Activated CD8-positive, alpha-beta memory T cell treated with anti-CD3 and anti-CD28 coated beads for 48 hours (primary cell): ENCODE data around the gene C2orf81.
"Not testable (repeated sequence)": the region's sequence is repeated elsewhere in the genome, so short reads cannot be mapped to it uniquely, and the experiment has no call there.

Source experiments
- DNase-seq, 3 experiments: peaks; one replicate each; pipeline ENCODE4 v3.0.0-alpha.2; 2020; ENCODE audit warnings: low read depth in 2 of 3, low spot score in 2 of 3

The C2orf81 gene

DNA sequence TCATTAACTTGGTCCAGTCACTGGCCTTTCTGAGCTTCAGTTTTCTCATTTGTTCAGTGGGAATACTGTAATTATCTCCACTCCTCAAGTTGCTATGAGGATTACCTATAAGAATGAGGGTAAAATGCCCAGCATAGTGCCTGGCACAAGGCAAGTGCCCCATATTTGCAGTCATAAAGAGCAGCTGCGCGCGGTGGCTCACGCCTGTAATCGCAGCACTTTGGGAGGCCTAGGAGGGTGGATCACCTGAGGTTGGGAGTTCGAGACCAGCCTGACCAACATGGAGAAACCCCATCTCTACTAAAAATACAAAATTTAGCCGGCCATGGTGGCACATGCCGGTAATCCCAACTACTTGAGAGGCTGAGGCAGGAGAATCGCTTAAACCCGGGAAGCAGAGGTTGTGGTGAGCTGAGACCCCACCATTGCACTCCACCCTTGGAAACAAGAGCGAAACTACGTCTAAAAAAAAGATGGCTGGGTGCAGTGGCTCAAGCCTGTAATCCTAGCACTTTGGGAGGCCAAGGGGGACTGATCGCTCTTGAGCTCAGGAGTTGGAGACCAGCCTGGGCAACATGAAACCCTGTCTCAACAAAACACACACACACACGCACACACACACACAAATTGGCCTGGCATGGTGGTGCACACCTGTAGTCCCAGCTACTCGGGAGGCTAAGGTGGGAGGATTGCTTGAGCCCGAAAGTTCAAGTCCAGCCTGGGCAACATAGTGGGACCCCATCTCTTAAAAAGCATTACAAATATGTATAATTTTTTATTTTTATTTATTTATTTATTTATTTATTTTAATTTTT, 21.3 kb upstream of the C2orf81 start:
- not testable (repeated sequence) for DNase-seq

DNA sequence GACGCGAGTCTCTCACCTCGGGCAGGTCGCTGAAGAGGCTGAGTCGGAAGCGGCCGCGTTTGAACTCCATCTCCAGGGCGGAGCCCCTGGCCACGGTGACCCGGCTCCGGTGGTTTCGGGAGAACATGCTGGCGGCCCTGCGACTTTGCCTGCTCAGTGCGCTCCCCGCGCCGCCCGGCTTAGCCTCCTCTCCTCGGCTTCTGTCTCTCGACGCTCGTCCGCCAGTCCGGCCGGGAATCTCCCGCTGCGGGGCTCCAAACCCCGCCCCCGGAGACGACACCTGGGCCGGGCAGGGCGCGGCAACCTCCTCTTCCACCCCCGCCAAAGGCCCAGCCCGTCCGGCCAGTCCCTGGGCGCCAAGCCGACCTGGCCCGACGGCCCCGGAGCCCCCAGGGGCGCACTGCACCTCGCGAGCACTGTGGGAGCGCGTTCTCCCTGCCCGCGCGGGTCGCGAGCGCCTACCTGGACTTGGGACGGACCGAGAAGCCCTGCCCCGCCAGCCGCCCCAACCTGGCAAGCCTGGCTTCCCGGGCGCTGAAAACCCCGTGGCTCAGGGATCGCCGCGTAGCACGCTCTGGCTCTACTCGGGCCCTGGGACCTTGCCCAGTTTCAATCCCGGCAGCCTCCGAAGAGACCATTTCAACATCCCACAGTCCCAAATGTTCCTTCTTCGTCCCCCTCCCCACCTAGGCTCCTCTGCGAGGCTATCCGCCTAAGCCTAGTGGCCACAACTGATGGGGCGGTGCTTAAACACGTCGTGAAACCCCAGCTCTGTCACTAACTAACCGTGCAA, 20.5 kb upstream of the C2orf81 start, which contains the start of gene RTKN:
Gene RTKN (minus strand): TSS at position 248 of the 793 bp plus-strand sequence. CDS start 121 bp downstream, at position 127.
- DNase-seq, result no peak

DNA sequence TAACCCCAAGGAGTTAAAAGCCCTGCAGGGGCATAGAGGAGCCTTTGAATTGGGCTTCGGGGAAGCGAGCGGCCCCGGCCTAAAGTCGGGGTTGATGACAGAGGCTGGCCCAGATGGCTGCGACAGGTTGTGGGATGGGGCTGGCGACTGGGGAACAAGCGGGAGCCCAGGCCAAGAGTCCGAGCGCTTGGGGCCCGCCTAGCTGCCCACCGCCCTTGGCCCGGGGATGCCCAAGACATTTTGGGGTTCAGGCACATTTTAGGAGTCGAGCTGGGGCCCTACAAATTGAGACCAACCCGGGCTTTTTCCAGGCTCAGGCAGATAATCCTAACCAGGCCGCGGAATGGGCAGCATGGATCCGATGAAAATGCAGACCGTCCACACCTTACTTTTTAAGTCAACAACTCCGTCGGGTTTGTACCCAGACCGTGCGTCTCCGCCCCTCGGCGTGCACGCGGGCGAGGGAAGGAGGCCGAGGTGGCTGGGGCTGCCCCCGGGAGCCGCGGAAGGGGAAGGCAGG, 19.8 kb upstream of the C2orf81 start:
- DNase-seq, result no peak

DNA sequence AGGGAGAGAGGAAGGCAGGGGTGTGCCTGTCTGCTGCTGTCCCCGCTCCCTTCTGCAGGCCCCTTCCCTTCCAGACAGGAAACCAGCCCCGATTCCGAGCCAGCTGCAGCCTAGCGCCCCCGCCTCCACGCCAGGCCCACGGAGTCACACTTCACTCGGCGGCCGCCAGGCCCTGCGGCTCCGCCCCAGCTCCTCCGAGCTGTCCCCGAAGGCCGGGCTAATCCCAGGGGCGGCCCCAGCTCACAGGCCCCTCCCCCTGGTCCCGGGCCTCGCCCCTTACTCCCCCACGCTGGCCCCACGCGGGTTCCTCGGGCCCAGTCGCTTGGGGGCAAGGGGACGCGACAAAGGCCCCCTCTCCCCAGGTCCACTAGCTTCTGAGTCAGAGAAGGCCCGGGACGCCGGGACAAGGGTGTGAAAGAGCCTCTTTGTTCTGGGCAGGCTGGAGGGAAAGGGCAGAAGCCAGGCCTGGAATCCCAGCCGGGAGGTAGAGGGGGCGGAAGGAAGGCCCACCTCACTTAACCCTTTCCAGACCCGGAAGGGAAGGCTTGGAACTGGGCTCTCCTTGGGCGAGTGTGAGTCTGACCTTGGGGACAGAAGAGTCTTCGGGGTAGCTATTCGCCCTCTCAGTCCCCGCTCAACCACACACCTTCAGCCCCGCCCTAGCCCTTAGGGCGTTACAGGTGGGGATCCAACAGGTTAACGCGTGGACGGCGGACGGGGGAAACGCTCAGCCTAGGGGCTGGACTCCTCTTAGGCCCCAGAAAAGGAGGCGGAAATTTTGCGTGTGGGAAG, 19.2 kb upstream of the C2orf81 start:
- no peak for DNase-seq

DNA sequence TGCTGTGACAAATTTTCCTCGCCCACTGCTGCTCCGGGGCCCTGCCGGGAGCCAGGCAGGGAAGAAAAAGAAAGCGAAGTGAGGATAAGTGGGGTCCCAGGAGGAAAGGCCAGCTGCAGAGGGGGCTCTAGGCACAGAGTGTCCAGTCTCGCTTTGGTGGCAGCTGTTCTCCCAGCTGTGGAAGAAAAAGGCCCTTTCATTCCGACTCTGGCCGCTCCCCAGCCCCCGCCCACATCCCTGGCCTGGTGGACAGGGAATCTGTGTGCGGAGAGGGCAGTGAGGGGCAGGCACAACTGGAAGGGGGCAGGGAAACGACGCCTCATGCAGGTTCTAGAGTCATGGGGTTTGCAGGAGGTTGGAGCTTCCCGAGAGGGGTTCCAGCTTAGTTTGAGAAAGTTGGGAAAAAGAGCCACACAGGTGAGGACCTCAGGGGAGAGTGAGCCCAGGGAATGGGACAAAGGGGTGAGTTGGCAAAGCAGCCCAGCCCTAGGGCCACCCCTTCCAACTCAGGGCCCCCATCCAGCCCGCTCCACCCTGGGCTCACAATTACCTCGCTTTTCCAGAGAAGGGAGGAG, 18.5 kb upstream of the C2orf81 start:
- no peak for DNase-seq

DNA sequence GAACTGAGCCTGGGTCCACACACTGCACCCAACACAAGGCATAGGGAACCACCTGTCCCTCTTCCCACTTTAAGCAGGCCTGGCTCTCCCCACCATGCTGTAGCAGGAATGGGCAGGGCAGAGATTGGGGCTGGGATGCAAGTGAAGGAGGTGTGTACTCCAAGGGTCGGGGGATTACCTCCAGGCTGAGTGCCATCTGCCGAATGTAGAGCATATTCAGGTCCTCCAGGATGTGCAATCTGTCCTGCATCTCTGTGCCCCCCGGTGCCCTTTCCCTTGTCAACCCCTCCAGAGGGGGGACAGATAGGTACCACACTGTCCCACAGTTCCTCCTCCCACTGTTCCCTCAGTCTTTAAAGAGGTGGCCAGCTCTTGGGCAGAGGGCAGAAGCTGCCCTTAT, 18.0 kb upstream of the C2orf81 start:
- no peak for DNase-seq

DNA sequence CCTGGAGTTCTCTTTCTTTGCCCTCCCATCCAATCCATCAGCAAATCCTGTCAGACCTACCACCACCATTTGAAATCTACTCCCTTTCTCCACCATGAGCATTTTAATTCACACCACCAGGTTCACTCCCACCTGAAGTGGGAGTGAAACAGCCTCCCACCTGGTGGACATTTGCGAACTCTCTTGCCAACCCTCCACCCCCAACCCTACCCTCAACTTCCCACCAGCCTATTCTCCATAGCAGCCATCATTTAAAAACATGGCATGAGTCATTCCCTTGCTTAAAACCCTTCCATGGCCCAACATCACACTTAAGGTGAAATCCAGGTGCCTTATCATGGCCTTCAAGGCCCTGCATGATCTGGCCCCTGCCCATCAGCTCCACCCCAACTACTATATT, 16.8 kb upstream of the C2orf81 start:
- no peak for DNase-seq

DNA sequence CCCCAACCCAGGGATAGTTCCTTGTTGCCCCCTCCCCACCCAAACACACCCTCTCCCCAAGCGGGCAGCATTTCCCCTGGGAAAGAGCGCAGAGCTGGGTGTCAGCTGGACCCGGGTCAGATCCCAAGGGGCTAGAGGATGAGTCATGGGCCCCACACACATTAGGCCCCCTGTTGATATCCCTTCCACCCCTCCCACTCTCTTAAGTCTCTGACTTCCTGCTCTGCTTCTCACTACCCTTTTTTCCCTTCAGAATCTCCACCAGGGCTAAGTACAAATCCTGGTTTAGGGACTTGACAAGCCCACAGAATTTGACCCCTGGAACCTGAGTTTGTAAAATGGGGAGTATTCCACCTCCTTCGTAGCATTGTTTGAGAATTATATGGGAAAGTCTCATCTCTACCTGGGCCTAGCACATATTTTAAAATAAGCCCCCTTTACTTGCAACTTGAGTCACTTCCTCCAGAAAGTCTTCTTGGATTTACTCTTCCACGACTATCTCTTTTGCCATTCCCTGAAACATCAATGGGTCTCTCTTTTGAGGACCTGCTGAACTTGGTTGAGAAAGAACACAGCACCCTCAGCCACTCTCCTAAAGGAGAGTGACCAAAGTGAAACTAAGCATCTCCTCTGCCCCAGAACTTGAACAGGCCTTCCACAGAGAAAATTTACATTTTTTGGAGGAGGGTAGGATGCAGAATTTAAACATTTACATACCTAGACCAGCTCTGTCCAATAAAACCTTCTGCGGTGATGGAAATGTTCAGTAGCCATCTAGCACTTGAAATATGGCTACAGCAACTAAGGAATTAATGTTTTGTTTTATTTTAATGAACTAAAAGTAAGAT, 15.7 kb upstream of the C2orf81 start:
- no peak for DNase-seq

DNA sequence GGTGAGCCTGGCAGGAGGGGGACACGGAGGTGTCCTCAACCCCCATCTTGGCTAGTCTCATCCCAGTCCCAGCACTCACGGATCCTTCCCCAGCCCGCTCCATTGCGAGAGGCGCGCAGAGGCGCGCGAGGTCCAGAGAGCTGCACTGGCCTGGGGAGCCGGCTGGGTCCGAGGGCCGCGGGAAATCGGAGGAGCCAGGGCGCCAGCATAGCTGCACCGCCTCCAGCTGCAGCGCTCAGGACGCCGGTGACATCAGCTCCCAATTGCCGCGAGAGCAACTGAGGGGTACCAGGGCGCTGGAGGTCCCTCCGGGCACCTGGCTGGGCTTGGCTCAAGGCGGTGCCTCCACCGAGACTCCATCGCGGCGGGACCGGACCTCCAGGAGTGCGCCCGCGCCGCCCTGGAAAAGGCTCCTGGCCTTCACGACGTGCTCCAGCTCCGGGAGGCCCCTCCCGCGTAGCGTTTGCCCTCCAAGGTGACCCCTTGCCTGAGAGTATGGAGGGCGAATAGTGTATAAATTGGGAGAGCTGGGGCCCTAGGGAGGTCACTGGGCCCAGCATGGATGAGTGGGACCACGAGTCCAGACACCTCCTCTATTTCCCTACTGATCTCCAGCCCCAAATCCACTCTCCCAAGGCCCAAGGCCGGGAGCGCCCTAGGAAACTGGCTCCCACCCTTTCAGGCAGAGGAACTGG, 14.8 kb upstream of the C2orf81 start:
- DNase-seq, result no peak

DNA sequence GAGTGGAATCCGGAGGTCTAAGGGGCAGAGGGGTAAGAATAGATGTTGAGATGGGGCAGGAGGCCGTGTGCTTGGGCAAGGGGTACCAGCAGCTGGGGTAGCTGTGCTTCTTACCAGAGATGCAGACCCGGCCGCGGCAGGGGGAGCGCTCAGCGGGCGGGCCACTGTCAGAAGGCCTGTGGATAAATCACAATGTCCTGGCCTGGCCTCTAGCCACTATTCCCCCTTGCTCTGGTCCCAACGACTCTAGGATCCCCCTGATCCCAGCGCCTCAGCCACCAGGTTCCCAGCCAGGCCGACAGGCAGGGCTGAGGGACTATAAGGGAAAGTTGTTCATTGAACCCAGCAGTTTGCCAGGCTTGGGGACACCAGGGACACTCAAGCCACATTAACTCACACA, 9.1 kb upstream of the C2orf81 start:
- DNase-seq, result no peak

DNA sequence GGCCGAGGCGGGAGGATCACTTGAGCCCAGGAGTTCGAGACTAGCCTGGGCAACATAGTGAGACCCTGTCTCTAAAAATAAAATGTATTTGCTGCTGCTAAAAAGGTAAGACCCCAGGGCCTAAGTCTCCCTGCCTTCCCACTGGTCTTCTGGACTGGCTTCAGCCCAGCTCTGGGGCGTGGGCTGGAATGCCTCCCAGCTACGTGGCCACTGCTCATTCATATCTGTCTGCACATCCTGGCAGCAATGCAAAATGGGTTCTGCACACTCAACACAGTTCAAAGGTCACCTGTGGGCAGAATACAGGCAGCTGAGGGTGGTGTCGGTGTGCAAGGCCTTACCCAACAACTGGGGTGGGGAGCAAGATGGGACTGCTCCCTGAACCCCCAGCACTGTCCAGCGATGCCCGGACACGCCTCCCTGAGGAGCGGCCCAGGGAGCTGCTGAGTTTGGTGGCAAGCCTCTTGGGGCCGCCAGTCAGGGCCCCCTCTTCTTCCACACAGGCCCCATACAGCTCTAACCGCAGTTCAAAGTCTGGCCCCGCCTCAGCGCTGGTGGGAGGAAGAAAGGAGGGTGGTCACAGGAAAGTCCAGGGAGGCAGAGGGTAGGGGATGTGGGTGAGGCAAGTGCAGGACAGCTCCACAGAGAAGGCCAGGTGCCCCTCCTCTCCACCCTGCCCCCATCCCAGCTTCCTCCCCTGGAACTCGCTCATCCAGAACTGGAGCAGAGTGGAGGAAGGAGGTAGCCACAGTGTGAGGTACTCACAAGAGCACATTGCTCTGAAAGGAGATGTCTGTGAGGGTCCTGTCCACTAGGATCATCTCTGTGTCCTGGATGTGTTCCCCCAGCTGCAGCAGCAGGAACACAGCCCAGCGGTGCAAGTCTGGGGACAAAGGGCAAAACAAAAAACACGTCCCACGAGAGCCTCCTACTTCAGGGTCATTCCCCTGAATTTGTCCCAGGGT, 8.3 kb upstream of the C2orf81 start:
- DNase-seq, result no peak

DNA sequence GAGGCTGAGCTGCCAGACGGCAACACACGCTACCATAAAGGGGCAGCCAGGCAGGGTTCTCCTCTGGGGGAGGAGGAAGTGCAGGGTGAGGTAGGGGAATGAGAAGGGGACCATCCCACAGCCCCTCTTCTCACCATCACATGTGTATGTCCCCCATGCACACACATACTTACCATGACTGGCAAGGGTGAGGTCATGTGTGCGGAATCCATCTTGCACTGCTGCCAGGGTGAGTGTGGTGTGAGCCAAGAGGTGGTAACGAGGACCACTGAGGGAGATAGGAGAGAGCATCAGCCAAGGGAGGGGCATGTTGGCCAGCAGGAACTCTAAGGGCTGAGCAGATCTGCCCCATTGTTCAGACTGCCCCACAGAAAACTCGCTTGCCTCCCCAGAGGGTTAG, 7.3 kb upstream of the C2orf81 start:
- DNase-seq, result no peak

DNA sequence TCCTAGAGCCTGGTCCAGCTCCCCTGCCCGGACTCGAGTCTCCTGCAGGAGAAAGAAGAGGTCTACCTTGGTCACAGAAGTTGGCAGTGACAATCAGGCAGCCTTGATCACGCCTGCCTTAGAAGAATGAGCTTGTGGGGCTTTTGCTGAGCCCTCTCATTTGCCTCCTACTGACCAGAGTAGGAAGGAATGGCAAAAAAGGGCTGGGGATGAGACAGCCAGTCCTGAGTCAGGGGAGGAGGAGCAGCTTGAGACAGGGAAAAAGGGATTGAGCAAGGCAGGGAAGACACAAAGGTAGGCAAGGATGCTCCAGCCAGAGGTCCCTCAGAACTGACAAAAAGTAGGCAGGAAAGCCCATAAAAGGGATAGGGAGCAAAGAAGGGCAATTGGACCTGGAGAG, 6.1 kb upstream of the C2orf81 start:
- DNase-seq, result no peak

DNA sequence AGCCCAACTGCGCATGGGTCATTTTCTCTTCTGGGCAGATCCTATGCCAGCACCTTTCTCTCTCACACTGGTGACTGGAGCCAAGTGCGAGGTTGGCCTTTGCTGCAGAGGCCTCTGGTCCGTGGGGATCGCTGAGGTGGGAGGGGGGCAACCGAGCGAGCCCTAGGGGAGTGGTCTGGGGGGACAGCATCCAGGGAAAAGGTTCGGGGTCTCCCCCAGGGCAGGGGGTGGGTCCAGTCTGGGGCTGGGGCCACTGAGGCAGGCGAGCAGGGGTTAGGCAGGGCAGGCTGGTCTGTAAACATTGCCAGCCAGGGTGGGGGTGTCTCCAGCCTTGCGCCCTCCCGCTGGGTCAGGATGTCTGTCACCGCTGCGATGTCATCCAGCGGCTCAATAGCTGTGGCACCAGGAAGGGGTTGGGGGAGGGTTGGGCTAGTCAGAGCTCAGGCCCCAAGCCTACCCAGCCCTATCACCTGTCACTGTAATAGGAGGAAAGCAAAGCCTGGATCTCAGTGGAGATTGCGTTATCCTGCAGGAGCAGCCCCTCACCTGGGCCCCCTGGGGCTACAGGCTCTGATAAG, 4.9 kb upstream of the C2orf81 start:
- no peak for DNase-seq

DNA sequence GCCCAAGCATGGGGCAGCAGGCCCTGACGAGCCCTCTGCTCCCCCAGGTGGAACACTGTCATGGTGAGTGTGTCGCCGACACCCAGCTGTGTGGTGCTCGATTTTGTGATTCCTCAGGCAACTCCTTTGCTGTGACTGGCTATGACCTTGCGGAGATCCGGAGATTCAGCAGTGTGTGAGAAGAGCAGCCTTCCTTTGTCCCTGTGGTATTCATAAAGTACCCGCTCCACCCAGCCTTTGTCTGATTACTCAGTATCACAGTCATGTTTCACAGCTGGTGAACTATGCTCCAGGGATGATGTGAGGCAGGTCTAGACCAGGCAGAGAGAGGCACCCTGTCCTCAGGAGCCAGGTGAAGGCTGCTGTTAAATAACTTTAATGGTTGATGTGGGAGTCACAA, 4.1 kb upstream of the C2orf81 start:
- DNase-seq, result no peak

DNA sequence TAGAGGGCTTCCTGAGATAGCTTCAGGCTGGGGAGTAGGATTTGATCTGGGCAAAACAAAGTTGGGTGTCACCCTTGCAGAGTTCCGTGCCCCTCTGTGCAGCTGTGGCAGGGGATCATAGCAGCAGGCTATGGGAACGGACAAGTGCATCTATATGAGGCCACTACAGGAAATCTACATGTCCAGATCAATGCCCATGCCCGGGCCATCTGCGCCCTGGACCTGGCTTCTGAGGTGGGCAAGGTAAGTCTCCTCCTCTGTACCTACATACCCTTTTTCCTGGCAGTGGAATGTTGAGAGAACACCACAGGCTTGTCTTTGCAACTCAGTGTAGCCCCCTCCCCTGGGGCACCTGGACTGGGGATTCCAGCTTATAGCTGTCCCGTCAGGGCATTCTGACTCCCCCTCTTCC, 3.6 kb upstream of the C2orf81 start:
- no peak for DNase-seq

DNA sequence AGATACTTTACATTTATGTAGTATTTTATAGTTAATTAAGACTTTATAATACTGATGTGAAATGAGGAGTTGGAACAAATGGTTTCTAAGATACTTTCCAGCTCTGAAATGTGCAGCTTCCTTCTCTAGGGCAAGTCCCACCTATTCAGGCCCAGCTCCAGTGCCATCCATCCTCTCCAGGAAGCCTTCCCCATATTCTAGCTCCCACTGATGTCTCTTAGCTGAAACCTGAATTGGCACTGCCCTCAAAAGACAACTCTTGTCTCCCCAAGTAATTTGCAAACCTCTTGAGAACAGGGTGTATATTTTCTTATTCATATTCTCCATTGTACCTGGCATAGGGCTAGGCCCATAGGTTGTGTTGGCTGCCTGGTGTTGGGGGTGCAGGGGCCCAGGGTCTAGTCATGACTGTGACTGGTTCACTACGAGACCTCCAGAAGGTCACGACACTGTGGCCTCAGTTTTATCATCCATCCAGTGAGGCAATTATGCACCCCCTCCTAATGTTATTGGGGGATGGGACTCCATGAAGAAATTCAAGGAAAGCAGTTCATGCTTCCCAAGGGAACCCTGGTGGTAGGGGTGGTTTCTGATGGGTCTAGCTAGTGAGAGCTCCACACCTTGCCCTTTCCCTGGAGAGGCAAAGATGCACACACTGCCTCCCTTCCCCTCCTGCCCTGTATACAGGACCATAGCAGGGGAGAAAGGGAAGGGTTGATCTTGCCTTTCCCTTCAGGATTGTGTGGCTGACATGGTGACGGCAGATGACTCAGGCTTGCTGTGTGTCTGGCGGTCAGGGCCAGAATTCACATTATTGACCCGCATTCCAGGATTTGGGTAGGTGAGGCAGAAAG, 2.9 kb upstream of the C2orf81 start:
- no peak for DNase-seq
